ENCODE data around the gene ABHD8.

Gene ABHD8

DNA sequence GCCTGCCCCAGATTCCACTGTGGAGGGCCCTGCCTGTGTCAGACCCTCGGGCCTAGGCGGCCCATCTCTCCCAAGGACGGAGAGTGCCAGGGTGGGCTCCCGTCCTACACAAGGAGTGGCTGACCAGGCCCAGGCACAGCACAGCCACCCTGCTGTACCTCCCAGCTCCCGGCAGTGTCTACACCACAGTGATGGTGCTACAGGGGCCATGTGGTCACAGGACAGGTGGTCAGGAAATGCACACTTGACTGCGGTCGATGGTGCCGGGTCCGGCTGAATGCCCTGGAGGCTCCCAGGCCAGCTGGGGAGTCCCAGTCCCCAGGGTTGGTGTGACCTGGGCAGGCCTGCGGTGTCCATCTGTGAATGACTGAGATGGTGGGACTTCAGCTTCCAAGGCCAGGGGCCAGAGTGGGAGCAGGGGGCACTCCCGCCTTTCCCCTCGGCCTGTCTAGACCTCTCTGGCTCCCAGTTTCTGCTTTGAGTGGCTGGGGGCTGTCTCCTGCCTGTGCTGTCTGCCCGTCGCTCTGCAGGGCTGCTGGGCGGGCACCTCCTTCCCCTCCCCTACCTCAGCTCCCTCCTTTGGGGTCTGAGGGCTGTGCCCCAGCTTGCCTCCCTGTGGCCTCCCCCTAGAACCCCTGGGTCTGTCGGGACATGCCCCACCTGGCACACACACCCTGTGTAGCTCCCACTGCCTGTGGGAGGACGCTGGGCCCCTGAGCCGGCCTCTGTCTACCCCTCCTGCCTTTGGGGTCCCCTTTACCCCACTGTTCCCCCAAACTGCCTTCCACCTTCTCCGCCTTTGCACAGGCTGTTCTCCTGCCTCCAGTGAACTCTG, 18.6 kb upstream of the ABHD8 start:
- DNase-seq: no peak

DNA sequence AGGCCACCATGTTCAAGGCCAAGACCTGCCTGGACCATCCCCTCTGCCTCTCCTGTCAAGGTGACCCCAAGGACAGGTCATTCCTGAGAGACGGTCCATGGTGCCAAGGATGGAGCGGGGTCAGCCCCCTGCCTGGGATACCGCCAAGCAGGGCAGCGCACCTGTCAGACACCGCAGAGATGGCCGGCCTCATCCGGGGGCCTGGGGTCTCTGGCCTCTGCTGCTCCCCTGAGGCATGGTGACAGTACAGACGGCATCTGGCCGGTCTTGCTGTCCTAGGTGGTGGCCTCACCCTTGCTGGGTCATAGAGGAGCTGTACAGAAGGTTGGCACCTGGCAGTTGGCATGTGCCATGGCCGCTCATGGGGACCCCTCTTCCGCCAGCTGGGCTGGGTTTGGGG, 17.2 kb upstream of the ABHD8 start:
- no peak for DNase-seq

DNA sequence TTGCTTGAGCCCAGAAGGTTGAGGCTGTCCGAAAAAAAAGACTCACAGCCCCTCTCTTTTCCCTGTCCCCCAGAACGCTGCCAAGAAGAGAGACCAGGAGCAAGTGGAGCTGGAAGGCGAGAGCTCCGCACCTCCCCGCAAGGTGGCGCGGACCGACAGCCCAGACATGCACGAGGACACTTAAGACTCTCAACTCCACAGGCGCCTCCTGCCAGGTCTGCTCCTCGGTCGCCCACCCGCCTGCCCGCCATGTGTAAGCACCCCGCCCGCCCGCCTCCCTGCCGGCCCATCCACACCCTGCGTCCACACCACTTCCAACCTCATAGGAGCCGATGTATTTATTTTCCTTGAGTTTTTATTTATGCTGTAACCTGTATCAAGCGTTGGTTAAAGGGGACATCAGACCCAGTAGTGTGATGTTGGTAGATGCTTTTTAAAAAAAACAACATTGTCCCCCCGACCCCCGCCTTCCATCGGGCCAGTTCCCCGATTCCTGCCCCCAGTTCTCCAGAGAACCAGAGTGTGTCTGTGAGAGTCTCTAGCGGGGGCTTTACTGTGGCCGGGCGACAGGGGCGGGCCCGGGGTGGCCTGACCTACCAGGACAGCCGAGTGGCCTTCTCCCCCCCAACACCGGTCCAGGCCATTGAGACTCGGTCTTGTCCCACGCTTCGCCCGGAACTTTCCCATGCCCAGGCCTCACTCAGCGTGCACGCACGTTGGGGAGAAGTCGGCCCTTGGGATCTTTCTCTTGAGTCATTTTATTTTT, 16.4 kb upstream of the ABHD8 start:
- DNase-seq: no peak

DNA sequence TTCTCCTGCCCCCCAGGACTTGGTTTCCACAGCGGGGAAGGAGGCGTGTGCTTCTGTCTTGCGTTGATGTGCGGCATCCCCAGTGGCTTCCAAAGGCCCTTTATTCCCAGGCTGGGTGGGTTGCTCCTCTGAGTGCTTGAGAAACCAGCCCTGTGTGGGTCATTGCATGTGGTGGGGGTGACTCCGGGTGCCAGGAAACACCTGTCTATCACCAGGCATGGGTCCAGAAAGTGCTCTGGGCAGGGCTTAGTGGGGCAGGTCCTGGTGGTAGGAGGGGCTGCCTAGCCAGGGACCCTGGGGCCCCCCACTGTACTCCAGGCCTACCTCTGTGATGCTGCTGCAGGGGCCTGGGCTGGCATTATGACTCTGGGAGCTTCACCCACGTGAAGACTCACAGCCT, 15.7 kb upstream of the ABHD8 start:
- DNase-seq: no peak

DNA sequence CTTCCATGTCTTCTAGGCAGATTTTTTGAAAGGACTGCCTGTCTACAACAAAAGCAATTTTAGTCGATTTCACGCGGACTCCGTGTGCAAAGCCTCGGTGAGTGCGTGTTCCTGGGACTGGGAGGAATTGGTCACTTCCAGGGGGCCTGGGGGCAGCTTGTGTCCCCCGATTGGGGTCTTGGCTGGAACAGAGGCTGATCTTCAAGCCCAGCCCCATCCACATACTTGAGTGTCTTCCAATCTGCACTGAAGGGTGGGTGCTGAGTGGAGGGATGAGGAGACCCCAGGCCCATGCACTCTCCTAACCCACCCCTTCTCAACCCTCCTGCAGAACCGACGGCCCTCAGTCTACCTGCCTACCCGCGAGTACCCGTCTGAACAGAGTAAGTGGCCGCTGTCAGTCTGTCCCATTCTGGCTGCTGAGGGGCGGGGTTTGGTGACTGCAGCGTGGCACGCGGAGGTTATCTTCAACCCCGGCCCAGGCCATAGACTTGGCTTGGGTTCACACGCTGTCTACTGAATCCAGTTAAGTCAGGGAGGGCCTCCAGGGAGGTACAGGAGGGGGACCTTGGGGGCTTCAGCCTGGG, 10.9 kb upstream of the ABHD8 start:
- DNase-seq: no peak

DNA sequence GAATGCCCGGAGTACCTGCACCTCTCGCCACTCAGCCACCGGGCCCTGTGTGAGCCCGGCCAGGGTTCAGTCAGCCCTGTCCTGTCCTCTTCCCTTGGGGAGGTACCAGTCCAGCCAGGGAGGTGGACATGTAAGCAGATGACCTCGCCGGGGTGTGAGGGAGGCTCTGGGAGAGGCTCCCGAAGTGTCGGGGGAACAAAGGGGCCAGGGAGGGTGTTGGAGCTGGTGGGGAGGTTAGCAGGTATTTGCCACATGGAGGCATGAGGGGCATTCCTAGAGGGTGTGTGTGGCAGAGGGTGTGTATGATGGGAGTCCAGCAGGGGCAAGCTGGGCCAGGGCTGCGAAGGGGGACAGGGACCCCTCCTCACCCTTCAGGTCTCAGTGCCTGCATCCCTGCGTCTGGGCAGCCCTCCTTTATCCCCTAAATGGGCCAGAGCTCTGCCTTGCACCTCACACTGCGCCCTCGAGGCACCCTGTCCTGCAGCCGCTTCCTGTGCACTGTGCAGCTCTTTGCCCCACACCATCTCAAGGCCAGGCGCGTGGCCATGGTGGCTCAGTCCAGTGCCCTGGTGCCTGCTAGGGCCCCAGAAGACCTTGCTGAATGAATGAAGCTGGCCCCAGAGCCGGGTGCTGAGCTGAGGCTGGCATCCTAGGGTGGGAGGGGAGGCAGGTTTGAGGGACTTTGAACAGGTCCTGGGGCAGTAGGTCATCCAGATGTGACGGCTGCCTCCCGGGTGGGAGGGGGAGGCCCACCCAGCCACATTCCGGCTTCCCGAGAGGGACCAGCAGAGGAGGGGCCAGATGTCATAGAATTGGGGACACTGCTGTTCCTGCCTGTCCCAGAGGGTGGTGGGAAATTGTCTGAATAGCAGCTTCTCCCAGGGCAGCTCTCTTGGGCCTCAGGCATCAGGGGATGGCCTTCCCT, 9.2 kb upstream of the ABHD8 start:
- DNase-seq: no peak

DNA sequence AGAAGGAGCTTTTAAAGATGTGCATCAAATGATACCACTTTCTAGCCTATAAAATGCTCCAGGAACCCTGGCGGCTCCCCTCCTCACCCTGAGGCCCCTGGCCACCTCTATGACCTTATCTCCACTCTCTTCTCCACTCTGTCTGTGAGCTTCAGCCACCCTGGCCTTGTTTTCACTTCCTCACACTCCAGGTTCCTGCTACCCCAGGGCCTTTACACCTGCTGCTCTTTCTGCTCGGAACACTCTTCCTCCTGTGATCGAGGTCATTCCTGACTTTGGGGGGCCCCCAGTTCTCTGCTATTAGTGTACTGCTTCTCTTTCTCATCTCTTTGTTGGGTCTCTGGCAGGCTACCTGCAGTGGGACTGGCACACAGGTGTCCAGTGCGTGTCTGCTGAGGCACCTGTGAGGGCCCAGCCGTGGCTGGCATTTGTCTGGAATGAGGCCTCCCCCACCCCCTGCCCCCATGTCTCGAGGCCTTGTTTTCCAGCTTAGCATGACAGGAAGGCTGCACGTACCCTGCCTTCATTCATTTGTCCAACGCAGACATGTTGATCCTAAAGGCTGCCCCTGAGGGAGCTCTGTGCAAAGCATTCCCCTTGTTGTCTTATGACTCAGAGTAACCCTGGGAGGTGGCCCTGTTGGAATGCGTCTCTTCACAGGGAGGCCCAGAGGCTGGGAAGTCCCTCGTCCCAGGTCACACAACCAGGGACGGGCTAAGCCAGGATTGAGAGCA, 8.4 kb upstream of the ABHD8 start:
- no peak for DNase-seq

DNA sequence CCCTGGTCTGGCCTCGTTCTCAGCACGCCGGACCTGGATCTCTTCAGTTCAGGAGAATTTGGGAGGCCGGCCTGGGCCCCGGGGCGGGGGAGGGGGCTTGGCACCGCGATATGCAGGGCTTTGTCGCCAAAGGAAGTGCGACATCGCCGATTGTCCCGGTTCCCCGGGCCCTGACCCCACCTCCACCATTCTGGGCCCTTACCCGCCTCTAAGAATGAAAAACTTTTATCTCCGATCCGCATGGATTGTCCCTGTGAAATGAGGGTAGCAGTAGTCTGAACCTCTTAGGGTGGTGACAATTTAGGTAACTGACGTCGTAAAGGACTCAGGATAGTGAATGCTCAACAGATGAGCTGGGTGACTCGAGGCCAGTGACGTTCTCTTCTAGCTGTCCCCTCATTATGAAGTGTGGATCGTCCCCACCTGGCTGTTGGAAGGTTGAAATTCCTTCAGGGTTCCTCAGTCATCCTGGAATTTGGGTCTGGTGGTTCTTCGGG, 6.8 kb upstream of the ABHD8 start:
- no peak for DNase-seq

DNA sequence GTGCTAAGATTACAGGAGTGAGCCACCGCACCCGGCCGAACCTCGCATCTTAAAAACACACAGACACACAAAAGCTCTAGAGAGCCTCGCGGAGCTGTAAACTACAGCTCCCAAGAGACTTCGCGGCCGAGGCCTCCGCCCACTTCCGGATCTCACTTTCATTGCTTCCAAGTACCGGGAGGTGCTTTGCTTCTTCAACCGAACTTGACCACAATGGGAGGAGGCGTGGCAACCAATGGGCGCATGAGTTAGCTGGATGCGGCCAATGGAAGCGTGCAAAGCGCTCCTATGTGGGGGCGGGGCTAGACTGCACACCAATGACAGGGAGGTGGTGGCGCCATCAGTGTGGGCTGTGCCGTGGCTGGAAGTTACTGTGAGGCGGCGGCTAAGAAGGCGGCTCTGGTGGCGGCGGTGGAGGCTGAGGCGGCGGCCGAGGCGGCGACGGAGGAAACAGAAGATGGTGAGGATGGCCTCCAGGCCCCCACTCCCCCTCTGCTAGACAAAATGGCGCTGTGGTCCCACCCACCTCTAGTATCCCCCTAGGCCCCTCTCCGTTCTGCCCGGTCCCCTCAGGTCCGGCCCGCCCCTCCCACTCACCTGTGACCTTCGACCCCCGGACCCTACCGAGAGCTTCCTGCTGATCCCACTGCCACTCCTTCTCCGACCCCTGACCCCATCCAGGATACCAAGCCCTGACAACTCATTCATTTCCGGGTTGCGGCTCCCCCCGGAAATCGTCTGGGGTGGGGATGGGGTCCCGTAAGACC, 6.2 kb upstream of the ABHD8 start, which contains the start of gene DDA1:
Gene DDA1 (plus strand): TSS at position 366 of the 767 bp plus-strand sequence. CDS start 92 bp downstream, at position 458.
- DNase-seq: peak; percentile 84 to 99 (median 97)

DNA sequence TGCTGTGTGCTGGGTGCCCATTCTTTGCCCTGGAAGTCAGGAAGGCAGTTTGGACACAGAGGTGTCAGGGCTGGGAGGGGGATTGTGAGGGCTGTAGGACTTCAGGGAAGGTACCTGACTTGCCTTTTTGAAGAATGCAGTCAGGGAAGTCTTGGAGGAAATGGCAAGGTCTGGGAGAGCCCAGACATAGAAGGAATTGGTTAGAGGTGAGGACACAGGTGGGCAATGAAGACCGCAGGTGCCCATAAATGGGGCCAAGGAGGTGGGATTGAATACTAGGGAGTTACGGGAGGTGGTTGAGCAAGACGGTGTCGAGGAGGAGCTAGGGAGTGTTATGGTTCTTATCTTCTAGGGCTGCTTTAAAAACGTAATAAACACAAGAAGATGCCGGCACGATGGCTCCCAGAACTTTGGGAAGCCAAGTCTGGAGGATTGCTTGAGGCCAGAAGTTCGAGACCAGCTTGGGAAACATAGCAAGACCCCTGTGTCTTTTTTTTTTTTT, 4.7 kb upstream of the ABHD8 start:
- no peak for DNase-seq

DNA sequence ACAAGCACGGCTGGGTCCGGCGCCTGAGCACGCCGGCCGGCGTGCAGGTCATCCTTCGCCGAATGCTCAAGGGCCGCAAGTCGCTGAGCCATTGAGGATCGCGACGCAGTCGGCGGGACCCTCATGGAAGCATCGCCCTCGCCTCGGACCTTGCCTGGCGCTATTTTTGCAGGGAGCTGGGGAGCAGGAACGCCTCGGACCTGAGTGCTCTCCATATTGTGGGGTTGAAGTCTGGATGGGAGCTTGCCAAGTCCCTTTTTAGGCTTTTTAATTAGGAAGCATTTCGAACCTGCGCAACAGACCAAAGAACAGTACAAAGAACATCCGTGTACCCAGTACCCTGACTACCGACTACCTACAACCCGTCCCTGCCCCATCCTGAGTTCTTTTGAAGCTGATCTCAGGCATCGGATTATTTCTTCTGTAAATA, 3.1 kb upstream of the ABHD8 start:
- peak in 2 of 14 donors; percentile 52 to 71 for DNase-seq

DNA sequence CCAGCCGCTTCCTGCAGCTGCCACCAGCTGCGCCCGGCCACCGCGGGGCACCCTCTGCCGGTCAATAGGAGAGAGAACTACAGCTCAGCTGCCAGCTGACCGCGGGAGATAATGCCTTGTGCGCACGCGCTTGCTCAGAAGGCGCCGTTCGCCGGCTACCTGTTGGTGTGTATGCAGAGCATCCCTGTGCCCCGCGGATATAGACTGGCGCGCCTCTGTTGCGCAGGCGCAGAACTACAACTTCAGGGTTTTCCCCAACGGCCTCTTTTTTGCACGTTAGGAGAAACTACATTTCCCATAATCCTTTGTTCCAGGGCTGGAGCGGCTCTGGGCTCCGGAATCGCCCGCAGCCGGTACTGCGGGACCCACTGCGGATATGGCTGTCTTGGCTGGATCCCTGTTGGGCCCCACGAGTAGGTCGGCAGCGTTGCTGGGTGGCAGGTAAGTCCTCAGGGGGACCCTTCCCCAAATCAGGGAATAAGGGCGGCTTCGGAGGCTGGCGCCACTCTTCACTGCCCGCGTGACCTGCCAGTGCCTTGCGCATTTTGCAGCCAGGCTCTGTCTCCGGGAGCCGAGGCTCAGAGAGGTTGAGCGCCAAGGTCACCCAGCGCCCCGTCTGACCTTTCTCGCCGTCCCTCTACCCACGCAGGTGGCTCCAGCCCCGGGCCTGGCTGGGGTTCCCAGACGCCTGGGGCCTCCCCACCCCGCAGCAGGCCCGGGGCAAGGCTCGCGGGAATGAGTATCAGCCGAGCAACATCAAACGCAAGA, 2.5 kb upstream of the ABHD8 start, which contains the start of gene MRPL34:
Gene MRPL34 (plus strand): TSS at position 356 of the 768 bp plus-strand sequence. CDS start 21 bp downstream, at position 377.
- peak; percentile 65 to 98 (median 95) for DNase-seq

DNA sequence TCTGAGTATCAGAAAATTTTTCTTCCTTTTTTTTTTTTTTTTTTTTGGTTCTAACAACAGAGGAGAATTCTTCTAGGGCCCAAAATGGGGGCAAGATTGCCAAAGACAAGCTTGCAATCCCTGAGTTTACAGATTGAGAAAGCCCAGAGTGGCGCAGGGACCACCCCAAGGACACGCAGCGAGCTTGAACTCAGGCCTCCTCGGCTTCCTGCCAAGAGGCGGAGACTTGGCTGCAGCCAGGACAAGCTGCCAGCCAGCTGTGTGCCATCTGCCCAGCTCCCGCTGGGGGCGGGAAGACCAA, 1.9 kb upstream of the ABHD8 start:
- DNase-seq: no peak

DNA sequence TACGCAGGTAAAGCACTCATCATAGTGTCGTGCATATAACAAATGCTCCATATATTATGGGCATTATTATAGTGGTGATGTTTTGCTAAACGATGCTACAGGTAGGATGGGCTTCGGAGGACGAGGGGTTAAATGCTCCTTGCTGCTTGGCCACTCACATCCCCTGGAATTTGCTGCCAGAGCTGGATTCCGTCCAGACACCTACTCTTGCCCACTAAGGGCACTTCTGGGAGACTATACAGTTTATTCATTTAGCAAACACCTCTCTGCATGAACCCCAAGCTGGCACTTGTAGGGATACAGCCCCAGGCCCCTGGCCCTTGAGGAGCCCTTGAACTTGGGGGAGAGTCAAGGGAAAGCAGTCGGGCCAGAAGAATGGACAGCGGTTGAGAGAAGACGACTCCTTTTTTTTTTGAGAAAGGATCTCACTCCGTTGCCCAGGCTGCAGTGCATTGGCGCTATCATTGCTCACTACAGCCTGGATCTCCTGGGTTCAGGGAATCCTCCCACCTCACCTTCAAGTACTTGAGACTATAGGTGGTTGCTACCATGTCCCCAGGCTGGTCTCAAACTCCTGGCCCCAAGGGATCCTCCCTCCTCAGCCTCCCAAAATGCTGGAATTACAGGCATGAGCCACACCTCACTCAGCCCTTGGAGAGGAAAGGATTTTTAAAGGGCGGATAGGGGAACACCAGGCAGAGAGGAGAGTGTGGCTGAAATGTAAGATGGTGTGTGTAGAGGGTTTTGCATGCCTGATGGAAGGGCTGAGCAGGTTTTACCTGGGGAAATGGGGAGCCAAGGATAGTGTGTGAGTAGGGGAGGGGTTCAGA, 1.4 kb upstream of the ABHD8 start:
- peak in 1 of 14 donors; percentile 19 for DNase-seq

DNA sequence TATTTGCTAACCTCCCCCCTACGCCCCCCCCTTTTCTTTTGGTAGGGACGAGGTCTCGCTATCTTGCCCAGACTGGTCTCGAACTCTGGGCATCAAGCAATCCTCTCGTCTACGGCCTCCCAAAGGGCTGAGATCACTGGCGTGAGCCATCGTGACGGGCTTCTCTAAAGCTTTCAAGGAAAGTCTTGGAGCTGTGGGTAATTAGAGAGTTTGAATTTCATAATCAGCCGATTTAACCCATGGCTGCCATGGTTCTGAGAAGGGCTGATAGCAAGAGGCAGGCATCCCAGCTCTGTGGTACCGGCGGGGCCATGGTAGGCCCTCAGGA, 679 bp upstream of the ABHD8 start:
- DNase-seq: peak in 1 of 14 donors; percentile 13

DNA sequence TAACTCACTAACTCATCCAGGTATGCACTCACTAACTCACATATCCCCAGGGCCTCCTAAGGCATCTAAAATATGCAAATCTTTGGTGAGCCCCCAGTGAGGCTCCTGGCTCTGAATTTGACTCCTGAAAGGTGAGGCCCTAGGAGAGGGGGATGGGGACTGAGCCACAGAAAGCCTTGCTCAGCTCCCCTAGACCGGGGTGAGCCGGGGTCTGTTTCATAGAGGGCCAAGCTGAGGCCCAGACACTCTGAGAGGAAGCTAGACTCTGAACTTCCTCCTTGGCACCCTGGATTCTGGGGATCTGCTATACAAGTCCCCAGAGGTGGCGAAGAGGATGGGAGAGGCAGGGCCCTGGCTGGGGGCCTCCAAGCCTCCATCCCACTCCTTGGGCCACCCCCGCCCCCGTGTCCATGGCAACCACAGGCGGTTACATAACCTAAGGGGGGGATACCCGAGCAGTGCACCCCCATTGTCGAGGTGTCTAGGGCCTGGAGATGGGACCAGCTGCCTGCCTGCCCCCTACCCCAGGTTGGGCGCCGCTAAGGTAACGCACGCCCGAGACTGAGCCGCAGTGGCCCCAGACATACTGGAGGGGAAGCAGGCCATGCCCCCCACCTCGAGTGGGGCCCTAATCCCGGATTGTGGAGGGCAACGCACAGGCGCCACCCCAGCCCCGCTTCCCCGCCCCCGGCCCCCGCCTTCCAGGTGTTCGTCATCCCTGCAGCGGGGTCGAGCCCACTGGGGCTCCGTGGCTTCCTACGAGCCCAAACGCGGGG, 646 bp downstream of the ABHD8 start:
- peak in 6 of 14 donors; percentile 5 to 40 (median 25) for DNase-seq

DNA sequence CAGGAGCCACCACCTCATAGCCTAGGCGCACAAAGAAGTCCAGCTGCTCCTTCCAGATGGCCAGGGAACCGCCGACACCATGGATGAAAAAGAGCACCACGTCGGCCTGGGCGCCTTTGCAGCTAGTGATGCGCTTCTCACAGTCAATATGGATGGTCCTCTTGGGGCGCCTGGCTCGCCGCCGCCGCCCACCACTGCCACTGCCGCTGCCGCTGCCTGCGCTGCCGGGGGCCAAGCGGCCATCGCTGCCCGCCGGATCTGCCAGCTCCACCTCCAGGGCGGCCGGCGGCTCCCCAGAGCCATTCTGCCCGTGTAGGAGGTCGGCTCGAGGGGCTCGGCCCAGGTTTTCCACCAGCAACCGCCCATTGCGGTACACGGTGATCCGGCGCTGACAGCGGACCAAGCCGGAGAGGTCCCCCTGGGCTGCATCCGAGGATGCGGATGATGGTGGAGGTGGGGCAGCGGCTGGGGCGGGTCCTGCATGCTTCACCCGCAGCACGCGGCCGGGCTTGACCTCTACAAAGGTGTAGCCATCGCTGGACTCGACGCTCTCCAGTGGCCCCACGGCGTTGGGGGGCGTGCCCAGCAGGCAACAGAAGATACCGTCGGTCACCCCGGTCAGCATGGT, 2.1 kb downstream of the ABHD8 start:
- no peak for DNase-seq

Data from C1 segment of cervical spinal cord (tissue), 14 donors.